Measurements from ENCODE around the gene SERPINB7. TPM values are rescaled to one million over a fixed set of nuclear protein-coding genes. Genes with fewer than 3 reads are reported as not detected.

SERPINB7 gene
- total RNA-seq, 4 donors from 2014 or later: not detected

DNA sequence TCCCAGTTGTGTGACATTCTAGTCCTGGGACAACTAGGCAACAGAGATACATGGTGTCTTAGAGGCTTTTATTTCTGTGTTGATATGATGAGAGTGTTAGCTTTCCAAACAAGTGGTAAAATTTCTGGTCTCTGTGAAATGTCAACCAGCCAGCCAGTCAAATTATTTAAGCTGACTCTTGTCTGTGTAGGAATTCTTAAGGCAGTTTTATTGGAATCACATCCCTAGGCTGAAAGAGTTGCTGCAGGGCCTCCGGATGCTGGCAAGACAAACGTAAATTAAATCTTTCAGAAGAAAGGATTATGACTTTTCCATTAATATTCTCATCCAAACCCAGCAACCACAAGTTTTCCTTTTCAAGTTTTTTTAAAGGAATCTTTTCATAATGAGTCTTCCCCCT, 44.6 kb downstream of the SERPINB7 start:
- Histone ChIP-seq H3K36me3 (no peaks in the 10 kb centered on the region), H3K4me1 (no peaks in the 10 kb centered on the region), H3K9me3 (peaks cover 0 to 19% (median 0%) of the 10 kb centered on the region in 3 donors), H3K27ac (no peak overlapping the region), H3K27me3 (no peaks in the 10 kb centered on the region), H3K4me3 (no peak overlapping the region)
- no peak for ATAC-seq
- TF ChIP-seq EP300 (IDR thresholded peaks at IDR 0.05) (no peak), POLR2A (IDR thresholded peaks at IDR 0.05) (no peak), POLR2AphosphoS5 (IDR thresholded peaks at IDR 0.05) (no peak)
- TF ChIP-seq, protein P1, sequence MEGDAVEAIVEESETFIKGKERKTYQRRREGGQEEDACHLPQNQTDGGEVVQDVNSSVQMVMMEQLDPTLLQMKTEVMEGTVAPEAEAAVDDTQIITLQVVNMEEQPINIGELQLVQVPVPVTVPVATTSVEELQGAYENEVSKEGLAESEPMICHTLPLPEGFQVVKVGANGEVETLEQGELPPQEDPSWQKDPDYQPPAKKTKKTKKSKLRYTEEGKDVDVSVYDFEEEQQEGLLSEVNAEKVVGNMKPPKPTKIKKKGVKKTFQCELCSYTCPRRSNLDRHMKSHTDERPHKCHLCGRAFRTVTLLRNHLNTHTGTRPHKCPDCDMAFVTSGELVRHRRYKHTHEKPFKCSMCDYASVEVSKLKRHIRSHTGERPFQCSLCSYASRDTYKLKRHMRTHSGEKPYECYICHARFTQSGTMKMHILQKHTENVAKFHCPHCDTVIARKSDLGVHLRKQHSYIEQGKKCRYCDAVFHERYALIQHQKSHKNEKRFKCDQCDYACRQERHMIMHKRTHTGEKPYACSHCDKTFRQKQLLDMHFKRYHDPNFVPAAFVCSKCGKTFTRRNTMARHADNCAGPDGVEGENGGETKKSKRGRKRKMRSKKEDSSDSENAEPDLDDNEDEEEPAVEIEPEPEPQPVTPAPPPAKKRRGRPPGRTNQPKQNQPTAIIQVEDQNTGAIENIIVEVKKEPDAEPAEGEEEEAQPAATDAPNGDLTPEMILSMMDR (IDR thresholded peaks at IDR 0.05): no peak
- 0 to 31% methylated on average over 2 of the region's 2 CpGs for WGBS, 2 donors (ENCODE audit: low coverage in 1 of 2)

DNA sequence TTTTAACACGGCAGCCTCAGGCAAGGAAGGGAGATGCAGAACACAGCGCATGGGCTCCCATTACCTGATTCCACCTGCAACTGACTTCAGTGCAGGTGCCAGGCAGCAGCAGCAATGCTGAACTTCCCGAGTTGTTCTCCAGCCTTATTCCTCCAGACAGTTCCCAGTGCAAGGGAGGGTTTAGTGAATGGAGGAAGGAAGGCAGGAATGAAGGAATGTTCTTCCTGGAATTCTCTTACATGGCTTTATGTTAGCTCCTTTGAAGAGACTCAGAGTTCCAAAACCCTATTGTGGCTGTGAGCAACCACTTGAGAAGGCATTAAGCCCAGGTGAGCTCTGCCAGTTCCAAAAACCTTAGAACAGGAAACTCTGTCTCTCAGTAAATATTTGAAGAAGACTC, 45.5 kb downstream of the SERPINB7 start:
- no peak for ATAC-seq
- Histone ChIP-seq H3K4me3 (no peak overlapping the region), H3K4me1 (no peaks in the 10 kb centered on the region), H3K27ac (no peak overlapping the region), H3K27me3 (no peaks in the 10 kb centered on the region), H3K9me3 (peaks cover 0 to 13% (median 0%) of the 10 kb centered on the region in 3 donors), H3K36me3 (no peaks in the 10 kb centered on the region)
- 90% methylated on average over 3 of the region's 3 CpGs; no CpG with 5 or more reads in 1 of the 2 donors for WGBS, 2 donors (ENCODE audit: low coverage in 1 of 2)
- TF ChIP-seq POLR2A (IDR thresholded peaks at IDR 0.05) (no peak), POLR2AphosphoS5 (IDR thresholded peaks at IDR 0.05) (no peak), EP300 (IDR thresholded peaks at IDR 0.05) (no peak)
- TF ChIP-seq, protein P1 (IDR thresholded peaks at IDR 0.05): no peak

- no peak overlapping the region for H3K4me3 ChIP-seq
- H3K9me3 ChIP-seq: no peaks in the 10 kb centered on the region
- no peaks in the 10 kb centered on the region for H3K36me3 ChIP-seq
- H3K4me1 ChIP-seq: no peaks in the 10 kb centered on the region
- no peaks in the 10 kb centered on the region for H3K27me3 ChIP-seq
- 59% methylated on average over 10 of the region's 10 CpGs for WGBS, 2 donors (ENCODE audit: low coverage in 1 of 2)
- TF ChIP-seq, protein P1 (IDR thresholded peaks at IDR 0.05): peak in 1 of 4 experiments; percentile 22
- no peak for TF ChIP-seq EP300 (IDR thresholded peaks at IDR 0.05)
- no peak for TF ChIP-seq POLR2AphosphoS5 (IDR thresholded peaks at IDR 0.05)
- no peak overlapping the region for H3K27ac ChIP-seq
- ATAC-seq: no peak
These were observed 48.5 kb downstream of the SERPINB7 start for GRCh38 chr18:63823516-63824219.

DNA sequence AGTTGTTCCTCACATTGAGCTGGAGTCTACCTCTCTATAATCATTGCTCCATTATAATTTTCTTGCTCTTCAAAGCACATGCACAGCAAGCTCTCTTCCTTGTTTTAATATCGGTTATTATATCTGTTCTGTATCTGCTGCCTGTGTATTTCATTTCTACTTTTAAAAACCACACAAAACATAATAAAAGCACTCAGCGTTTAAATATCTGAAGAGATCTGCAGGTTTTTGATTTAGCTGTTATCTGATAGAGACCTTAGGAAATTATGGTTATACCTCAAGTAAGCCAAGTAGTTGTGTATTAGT, 49.0 kb downstream of the SERPINB7 start:
- H3K27me3 ChIP-seq: no peaks in the 10 kb centered on the region
- no peaks in the 10 kb centered on the region for H3K4me1 ChIP-seq
- H3K36me3 ChIP-seq: no peaks in the 10 kb centered on the region
- WGBS, 2 donors (ENCODE audit: low coverage in 1 of 2): 91% methylated on average over 2 of the region's 2 CpGs; no CpG with 5 or more reads in 1 of the 2 donors
- no peak for ATAC-seq
- no peak for TF ChIP-seq EP300 (IDR thresholded peaks at IDR 0.05)
- H3K9me3 ChIP-seq: no peaks in the 10 kb centered on the region
- no peak overlapping the region for H3K27ac ChIP-seq
- H3K4me3 ChIP-seq: no peak overlapping the region

GRCh38 chr18:63828120-63828519, 52.9 kb downstream of the SERPINB7 start:
- Histone ChIP-seq H3K27ac (no peak overlapping the region), H3K4me1 (no peaks in the 10 kb centered on the region), H3K27me3 (peaks cover 3% of the 10 kb centered on the region), H3K36me3 (no peaks in the 10 kb centered on the region), H3K4me3 (no peak overlapping the region), H3K9me3 (no peaks in the 10 kb centered on the region)
- TF ChIP-seq, protein P1 (IDR thresholded peaks at IDR 0.05): no peak
- WGBS, 2 donors (ENCODE audit: low coverage in 1 of 2): 64 to 69% methylated on average over 3 of the region's 3 CpGs
- no peak for ATAC-seq

All from gastroesophageal sphincter (tissue), 4 donors.